Testis (tissue), 2 donors: ENCODE data around the gene IGF1R.

Experiments used
- POLR2A ChIP-seq: fragments of 450-650 bp; IDR thresholded peaks from one replicate; pipeline ENCODE4 v1.6.1; 2017; ENCODE audit warnings: antibody characterized with exemption, mild to moderate bottlenecking, moderate library complexity
- TF ChIP-seq, protein P1 (sequence below), 3 experiments: fragments of 450-650 bp in 2 of 3; fragments of 200-600 bp in 1 of 3; sonication (generic) in 1 of 3; IDR thresholded peaks; one replicate each; pipeline ENCODE4 v1.5.1; 2016 to 2019; ENCODE audit warnings: antibody characterized with exemption in 3 of 3, mild to moderate bottlenecking in 2 of 3, moderate library complexity in 1 of 3

DNA sequence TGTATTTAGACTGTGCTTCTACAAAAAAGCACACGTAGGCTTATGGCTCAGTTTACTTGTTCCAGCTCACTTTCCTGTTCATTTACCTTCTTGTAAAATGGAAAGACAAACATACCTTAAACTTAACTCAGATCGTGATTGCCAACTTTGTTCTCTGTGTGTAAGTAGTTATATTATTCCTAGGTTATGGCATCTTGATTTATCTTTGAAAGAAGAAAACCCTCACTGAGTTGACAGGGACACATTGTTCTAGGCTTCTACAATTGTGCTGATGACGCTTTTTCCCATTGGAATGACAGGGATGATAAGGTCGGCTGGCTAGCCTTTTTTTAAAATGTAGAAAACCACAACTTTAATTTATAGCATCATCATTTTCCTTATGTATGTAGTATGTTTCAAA, 140.7 kb downstream of the IGF1R start:
- TF ChIP-seq, protein P1, sequence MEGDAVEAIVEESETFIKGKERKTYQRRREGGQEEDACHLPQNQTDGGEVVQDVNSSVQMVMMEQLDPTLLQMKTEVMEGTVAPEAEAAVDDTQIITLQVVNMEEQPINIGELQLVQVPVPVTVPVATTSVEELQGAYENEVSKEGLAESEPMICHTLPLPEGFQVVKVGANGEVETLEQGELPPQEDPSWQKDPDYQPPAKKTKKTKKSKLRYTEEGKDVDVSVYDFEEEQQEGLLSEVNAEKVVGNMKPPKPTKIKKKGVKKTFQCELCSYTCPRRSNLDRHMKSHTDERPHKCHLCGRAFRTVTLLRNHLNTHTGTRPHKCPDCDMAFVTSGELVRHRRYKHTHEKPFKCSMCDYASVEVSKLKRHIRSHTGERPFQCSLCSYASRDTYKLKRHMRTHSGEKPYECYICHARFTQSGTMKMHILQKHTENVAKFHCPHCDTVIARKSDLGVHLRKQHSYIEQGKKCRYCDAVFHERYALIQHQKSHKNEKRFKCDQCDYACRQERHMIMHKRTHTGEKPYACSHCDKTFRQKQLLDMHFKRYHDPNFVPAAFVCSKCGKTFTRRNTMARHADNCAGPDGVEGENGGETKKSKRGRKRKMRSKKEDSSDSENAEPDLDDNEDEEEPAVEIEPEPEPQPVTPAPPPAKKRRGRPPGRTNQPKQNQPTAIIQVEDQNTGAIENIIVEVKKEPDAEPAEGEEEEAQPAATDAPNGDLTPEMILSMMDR (IDR thresholded peaks at IDR 0.05) = no peak
- no peak for TF ChIP-seq POLR2A
